ENCODE results near the gene COPG1. TPM values are rescaled to one million over a fixed set of nuclear protein-coding genes. Genes with fewer than 3 reads are reported as not detected.

Gene COPG1
- total and polyA plus RNA-seq, 2 of the 13 experiments (the other 11 are each of a cell fraction or from before 2014, with no cell fraction given), result 98.6 to 166 TPM

- no peak for TF ChIP-seq EZH2 (conservative IDR thresholded peaks at IDR 0.05; ENCODE audit: low read depth, low read length)
- TF ChIP-seq DDIT3 (CRISPR knock-in tag; IDR thresholded peaks at IDR 0.05), result no peak
- no peak for TF ChIP-seq GTF3A (CRISPR knock-in tag; conservative IDR thresholded peaks at IDR 0.05)
- peak in 1 of 2 experiments; percentile 86; a peak in 3 of 4 replicates for TF ChIP-seq POLR2A (IDR thresholded peaks at IDR 0.05; ENCODE audit: insufficient read depth in 1 of 2, low read depth in 2 of 2, low read length in 2 of 2)
- TF ChIP-seq SRF (IDR thresholded peaks at IDR 0.05; ENCODE audit: low read depth, low read length), result no peak
- TF ChIP-seq RBAK (CRISPR knock-in tag; IDR thresholded peaks at IDR 0.05), result no peak
- peak; percentile 44; the same call in 1 of the 2 replicates for TF ChIP-seq ZNF451 (CRISPR knock-in tag; IDR thresholded peaks at IDR 0.05)
- no peak for TF ChIP-seq ZNF17 (CRISPR knock-in tag; IDR thresholded peaks at IDR 0.05)
- TF ChIP-seq FOXP1 (IDR thresholded peaks at IDR 0.05), result no peak
- no peak for TF ChIP-seq FOXP1 (CRISPR knock-in tag; IDR thresholded peaks at IDR 0.05)
- no peak for TF ChIP-seq PRDM4 (CRISPR knock-in tag; IDR thresholded peaks at IDR 0.05; ENCODE audit: borderline replicate concordance)
- no peak for TF ChIP-seq SYNCRIP (IDR thresholded peaks at IDR 0.05; ENCODE audit: insufficient read depth, low read depth, low read length)
- TF ChIP-seq IRF1 (CRISPR knock-in tag; IDR thresholded peaks at IDR 0.05; ENCODE audit: low read depth), result no peak
- no peak for TF ChIP-seq MAFF (IDR thresholded peaks at IDR 0.05; ENCODE audit: low read depth, low read length)
- TF ChIP-seq ZFX (CRISPR knock-in tag; IDR thresholded peaks at IDR 0.05; ENCODE audit: low read depth), result peak; percentile 85
- TF ChIP-seq KLF13 (CRISPR knock-in tag; IDR thresholded peaks at IDR 0.05), result no peak
- TF ChIP-seq ZBTB26 (CRISPR knock-in tag; IDR thresholded peaks at IDR 0.05; ENCODE audit: borderline replicate concordance), result no peak
- no peak for TF ChIP-seq ZFP1 (CRISPR knock-in tag; IDR thresholded peaks at IDR 0.05)
- TF ChIP-seq PPARG (CRISPR knock-in tag; conservative IDR thresholded peaks at IDR 0.05), result no peak
- peak; percentile 4; the same call in 1 of the 3 replicates for TF ChIP-seq MXI1 (IDR thresholded peaks at IDR 0.05; ENCODE audit: borderline replicate concordance, low read depth, low read length)
- TF ChIP-seq PRMT3 (CRISPR knock-in tag; IDR thresholded peaks at IDR 0.05; ENCODE audit: borderline replicate concordance, low read depth), result no peak
- TF ChIP-seq FOSL2 (CRISPR knock-in tag; IDR thresholded peaks at IDR 0.05), result peak; percentile 4; the same call in 1 of the 2 replicates
- TF ChIP-seq NCOA5 (CRISPR knock-in tag; IDR thresholded peaks at IDR 0.05), result no peak
- TF ChIP-seq ELF3 (CRISPR knock-in tag; IDR thresholded peaks at IDR 0.05), result peak; percentile 4; the same call in 1 of the 2 replicates
Measured at GRCh38 chr3:129278966-129279906, 29.8 kb downstream of the COPG1 start (continued).
